ENCODE measurements around the gene NQO1. TPM values are rescaled to one million over a fixed set of nuclear protein-coding genes. Genes with fewer than 3 reads are reported as not detected.

NQO1 gene
- total and polyA plus RNA-seq, 2 donors (not counting 1 experiment from before 2014, with no cell fraction given): 1.3 to 2.3 TPM

- Mint-ChIP-seq H3K27me3 (no peaks in the 10 kb centered on the region), H3K9me3 (ENCODE audit: insufficient read depth) (no peaks in the 10 kb centered on the region), H3K27ac (no peak overlapping the region), H3K4me3 (no peak overlapping the region), H3K4me1 (no peaks in the 10 kb centered on the region)
- DNase-seq (no peak), ATAC-seq (ENCODE audit: low read depth) (no peak)
- no peaks in the 10 kb centered on the region for H3K27me3 ChIP-seq (replicated peaks in 1 of 4; ENCODE audit: control extremely low read depth in 1 of 4, control insufficient read depth in 3 of 4, insufficient read depth in 4 of 4, low read length in 3 of 4)
- H3K27ac ChIP-seq (ENCODE audit: low read length in 2 of 2): no peak overlapping the region
- H3K79me2 ChIP-seq (ENCODE audit: control insufficient read depth, insufficient read depth, low read length): no peaks in the 10 kb centered on the region
- CTCF ChIA-PET: interaction anchor here (0.6 to 7.9 kb wide), 9 partner anchors 9 to 312 kb away, joined by 3 to 73 read pairs (median 4); partner anchors contain the start of gene NOB1
- H2AFZ ChIP-seq (ENCODE audit: insufficient read depth, low read depth, low read length, poor library complexity, severe bottlenecking): no peak overlapping the region
- WGBS (ENCODE audit: insufficient coverage): 92% methylated on average over 9 of the region's 10 CpGs
- intact Hi-C loops (cut with micrococcal nuclease): loop anchor here (10.0 kb wide), 2 partner anchors 147 to 313 kb away; no protein-coding TSS in a partner anchor
- H3K9me3 ChIP-seq (ENCODE audit: control extremely low read depth in 1 of 3, control insufficient read depth in 2 of 3, insufficient read depth in 1 of 3, low read length in 2 of 3): no peaks in the 10 kb centered on the region
- H3K4me3 ChIP-seq (ENCODE audit: control extremely low read depth in 1 of 5, extremely low read depth in 1 of 5, insufficient read depth in 1 of 5, low read depth in 2 of 5, low read length in 4 of 5): no peak overlapping the region
- H4K20me1 ChIP-seq (ENCODE audit: control insufficient read depth, insufficient read depth, low read length, poor library complexity, severe bottlenecking): no peaks in the 10 kb centered on the region
- peaks cover 1 to 7% of the 10 kb centered on the region in 2 experiments for H3K36me3 ChIP-seq (replicated peaks in 1 of 2; ENCODE audit: control extremely low read depth in 1 of 2, control insufficient read depth in 1 of 2, extremely low read depth in 1 of 2, insufficient read depth in 2 of 2, low read length in 1 of 2)
- no peak overlapping the region for H3K9ac ChIP-seq (ENCODE audit: low read length)
- H3K4me2 ChIP-seq (replicated peaks; ENCODE audit: low read depth, low read length, poor library complexity, severe bottlenecking): no peak overlapping the region
- H3K4me1 ChIP-seq (ENCODE audit: control insufficient read depth in 2 of 2, insufficient read depth in 2 of 2, low read length in 2 of 2): no peaks in the 10 kb centered on the region
- POLR2A ChIA-PET: interaction anchor here (0.6 kb wide), 1 partner anchor 62 kb away, joined by 4 read pairs; no protein-coding TSS in a partner anchor
- TF ChIP-seq EZH2 (IDR thresholded peaks at IDR 0.05; ENCODE audit: borderline replicate concordance, insufficient read depth, low read depth, low read length, poor library complexity, severe bottlenecking) (no peak), CTCF (IDR thresholded peaks at IDR 0.05) (no peak)
These were observed 18.3 kb downstream of the NQO1 start for GRCh38 chr16:69707920-69708683.

- no peak overlapping the region for H3K4me3 Mint-ChIP-seq
- CTCF ChIA-PET: interaction anchor here (1.1 to 7.9 kb wide), 3 partner anchors 47 to 223 kb away, joined by 3 to 73 read pairs (median 26); partner anchors contain the start of gene NOB1
- Histone ChIP-seq H3K27me3 (replicated peaks in 1 of 4; ENCODE audit: control extremely low read depth in 1 of 4, control insufficient read depth in 3 of 4, insufficient read depth in 4 of 4, low read length in 3 of 4) (no peaks in the 10 kb centered on the region), H3K27ac (ENCODE audit: low read length in 2 of 2) (peak overlapping the region in 1 of 2 donors; percentile 19), H3K4me1 (ENCODE audit: control insufficient read depth in 2 of 2, insufficient read depth in 2 of 2, low read length in 2 of 2) (no peaks in the 10 kb centered on the region), H4K20me1 (ENCODE audit: control insufficient read depth, insufficient read depth, low read length, poor library complexity, severe bottlenecking) (no peaks in the 10 kb centered on the region), H3K36me3 (replicated peaks in 1 of 2; ENCODE audit: control extremely low read depth in 1 of 2, control insufficient read depth in 1 of 2, extremely low read depth in 1 of 2, insufficient read depth in 2 of 2, low read length in 1 of 2) (peaks cover 1 to 7% of the 10 kb centered on the region in 2 experiments), H3K79me2 (ENCODE audit: control insufficient read depth, insufficient read depth, low read length) (no peaks in the 10 kb centered on the region), H3K4me2 (replicated peaks; ENCODE audit: low read depth, low read length, poor library complexity, severe bottlenecking) (no peak overlapping the region), H3K4me3 (ENCODE audit: control extremely low read depth in 1 of 5, extremely low read depth in 1 of 5, insufficient read depth in 1 of 5, low read depth in 2 of 5, low read length in 4 of 5) (no peak overlapping the region), H3K9me3 (ENCODE audit: control extremely low read depth in 1 of 3, control insufficient read depth in 2 of 3, insufficient read depth in 1 of 3, low read length in 2 of 3) (no peaks in the 10 kb centered on the region), H2AFZ (ENCODE audit: insufficient read depth, low read depth, low read length, poor library complexity, severe bottlenecking) (no peak overlapping the region), H3K9ac (ENCODE audit: low read length) (no peak overlapping the region)
- H3K9me3 Mint-ChIP-seq (ENCODE audit: insufficient read depth): no peaks in the 10 kb centered on the region
- H3K27ac Mint-ChIP-seq: no peak overlapping the region
- no peak for TF ChIP-seq CTCF (IDR thresholded peaks at IDR 0.05)
- TF ChIP-seq EZH2 (IDR thresholded peaks at IDR 0.05; ENCODE audit: borderline replicate concordance, insufficient read depth, low read depth, low read length, poor library complexity, severe bottlenecking): no peak
- DNase-seq: no peak
- no peaks in the 10 kb centered on the region for H3K4me1 Mint-ChIP-seq
- no CpG with 5 or more reads among the region's 2 CpGs for WGBS (ENCODE audit: insufficient coverage)
- ATAC-seq (ENCODE audit: low read depth): no peak
- intact Hi-C loops (cut with micrococcal nuclease): loop anchor here (10.0 kb wide), 2 partner anchors 148 to 312 kb away; no protein-coding TSS in a partner anchor
- POLR2A ChIA-PET: interaction anchor here (0.6 kb wide), 1 partner anchor 48 kb away, joined by 3 read pairs; the partner anchor contains the start of gene NOB1
- no peaks in the 10 kb centered on the region for H3K27me3 Mint-ChIP-seq
These were observed 19.4 kb downstream of the NQO1 start for GRCh38 chr16:69706975-69707340.
